H9 (cell line): ENCODE data around the gene FSIP2. TPM values are rescaled to one million over a fixed set of nuclear protein-coding genes. Genes with fewer than 3 reads are reported as not detected.

Experiments
- DNase-seq: peaks from one replicate; pipeline ENCODE4 v3.0.0-alpha.2; 2017
- H2AFZ ChIP-seq: one replicate; pipeline ENCODE4 v1.6.1; 2013; ENCODE audit warnings: mild to moderate bottlenecking, low read length, control low read depth, moderate library complexity
- H2AK5ac ChIP-seq: 2 replicates; pipeline ENCODE4 v1.6.1; 2013; ENCODE audit warnings: low read length, control low read depth, mixed read lengths; ENCODE audit not compliant: insufficient read length
- H2BK120ac ChIP-seq: one replicate; pipeline ENCODE4 v1.6.1; 2013; ENCODE audit warnings: low read depth, mild to moderate bottlenecking, low read length, control low read depth, inconsistent platforms; ENCODE audit not compliant: poor library complexity, severe bottlenecking
- H2BK12ac ChIP-seq: 2 replicates; pipeline ENCODE4 v1.6.1; 2013; ENCODE audit warnings: low read length, control low read depth, mixed read lengths, low read depth; ENCODE audit not compliant: insufficient read length
- H2BK15ac ChIP-seq: 2 replicates; pipeline ENCODE4 v1.6.1; 2013; ENCODE audit warnings: low read depth, low read length, control low read depth
- H2BK20ac ChIP-seq: one replicate; pipeline ENCODE4 v1.6.1; 2013; ENCODE audit warnings: low read depth, mild to moderate bottlenecking, low read length, control low read depth, inconsistent platforms; ENCODE audit not compliant: poor library complexity, severe bottlenecking
- H2BK5ac ChIP-seq: 2 replicates; pipeline ENCODE4 v1.6.1; 2013; ENCODE audit warnings: low read length, control low read depth, mixed read lengths; ENCODE audit not compliant: insufficient read length
- H3K14ac ChIP-seq: 2 replicates; pipeline ENCODE4 v1.6.1; 2013; ENCODE audit warnings: low read length, control low read depth; ENCODE audit not compliant: insufficient read depth
- H3K18ac ChIP-seq: 2 replicates; pipeline ENCODE4 v1.6.1; 2013; ENCODE audit warnings: low read depth, mild to moderate bottlenecking, mixed read lengths, low read length, control low read depth; ENCODE audit not compliant: insufficient read length
- H3K23ac ChIP-seq: 2 replicates; pipeline ENCODE4 v1.6.1; 2013; ENCODE audit warnings: low read length, control low read depth, mixed read lengths, low read depth; ENCODE audit not compliant: insufficient read length
- H3K23me2 ChIP-seq: 2 replicates; pipeline ENCODE4 v1.6.1; 2013; ENCODE audit warnings: low read depth, mild to moderate bottlenecking, mixed read lengths, low read length, control low read depth; ENCODE audit not compliant: insufficient read length, poor library complexity, severe bottlenecking
- H3K27ac ChIP-seq: 2 replicates; pipeline ENCODE4 v1.5.1; 2013; ENCODE audit warnings: low read length, control low read depth, mixed read lengths, low read depth; ENCODE audit not compliant: insufficient read length
- H3K27me3 ChIP-seq: 2 replicates; pipeline ENCODE4 v1.6.1; 2013; ENCODE audit warnings: low read length, control low read depth, inconsistent platforms; ENCODE audit not compliant: insufficient read depth
- H3K4ac ChIP-seq: 2 replicates; pipeline ENCODE4 v1.6.1; 2013; ENCODE audit warnings: low read depth, mild to moderate bottlenecking, control low read depth, inconsistent platforms, low read length, moderate library complexity
- H3K4me1 ChIP-seq: 2 replicates; pipeline ENCODE4 v1.6.1; 2013; ENCODE audit warnings: low read length, control low read depth, inconsistent platforms; ENCODE audit not compliant: insufficient read depth
- H3K4me2 ChIP-seq: 2 replicates; pipeline ENCODE4 v1.6.1; 2013; ENCODE audit warnings: low read length, control low read depth, mixed read lengths; ENCODE audit not compliant: insufficient read length, insufficient read depth
- H3K56ac ChIP-seq: 2 replicates; pipeline ENCODE4 v1.6.1; 2013; ENCODE audit warnings: low read depth, mild to moderate bottlenecking, mixed read lengths, low read length, control low read depth; ENCODE audit not compliant: insufficient read length
- H3K79me1 ChIP-seq: 2 replicates; pipeline ENCODE4 v1.6.1; 2013; ENCODE audit warnings: low read depth, mild to moderate bottlenecking, moderate library complexity, low read length, control low read depth, inconsistent platforms; ENCODE audit not compliant: insufficient read depth, poor library complexity, severe bottlenecking
- H3K79me2 ChIP-seq: 2 replicates; pipeline ENCODE4 v1.6.1; 2013; ENCODE audit warnings: low read length, control low read depth, inconsistent platforms; ENCODE audit not compliant: insufficient read depth
- H3K9ac ChIP-seq: 2 replicates; pipeline ENCODE4 v1.6.1; 2013; ENCODE audit warnings: low read length, control low read depth, mixed read lengths; ENCODE audit not compliant: insufficient read length; ENCODE audit errors: extremely low read depth
- H3K9me3 ChIP-seq: one replicate; pipeline ENCODE4 v1.6.1; 2013; ENCODE audit warnings: low read depth, low read length, inconsistent platforms; ENCODE audit not compliant: control insufficient read depth
- H3T11ph ChIP-seq: one replicate; pipeline ENCODE4 v1.6.1; 2013; ENCODE audit warnings: mild to moderate bottlenecking, low read length, control low read depth, inconsistent platforms
- H4K20me1 ChIP-seq: one replicate; pipeline ENCODE4 v1.6.1; 2013; ENCODE audit not compliant: control insufficient read depth, insufficient read length, insufficient read depth
- H4K5ac ChIP-seq: 2 replicates; pipeline ENCODE4 v1.6.1; 2013; ENCODE audit warnings: low read depth, mild to moderate bottlenecking, mixed read lengths, low read length, control low read depth; ENCODE audit not compliant: insufficient read length
- H4K8ac ChIP-seq: replicated peaks from 2 replicates; pipeline ENCODE4 v1.6.1; 2013; ENCODE audit warnings: low read length, control low read depth, mixed read lengths, low read depth; ENCODE audit not compliant: insufficient read length
- H4K91ac ChIP-seq: 2 replicates; pipeline ENCODE4 v1.6.1; 2013; ENCODE audit warnings: low read depth, mild to moderate bottlenecking, moderate library complexity, mixed read lengths, low read length, control low read depth; ENCODE audit not compliant: insufficient read length
- H3K27ac Mint-ChIP-seq, 3 experiments: 2 replicates in 2 of 3; 3 replicates in 1 of 3; pipeline ENCODE4 v1.8.0; 2020 to 2021; ENCODE audit warnings: mixed read lengths in 3 of 3, mild to moderate bottlenecking in 1 of 3, moderate library complexity in 1 of 3
- H3K27me3 Mint-ChIP-seq: 2 replicates; pipeline ENCODE4 v1.8.0; 2021; ENCODE audit warnings: low read depth, mild to moderate bottlenecking, moderate library complexity, mixed read lengths
- H3K36me3 Mint-ChIP-seq, 3 experiments: 2 replicates in 2 of 3; 3 replicates in 1 of 3; pipeline ENCODE4 v1.8.0; 2020 to 2021; ENCODE audit warnings: low read depth in 3 of 3, mixed read lengths in 3 of 3; ENCODE audit not compliant: insufficient read depth in 1 of 3
- H3K4me1 Mint-ChIP-seq, 2 experiments: 2 replicates each; pipeline ENCODE4 v1.8.0; 2020; ENCODE audit warnings: mixed read lengths in 2 of 2
- H3K4me3 Mint-ChIP-seq, 2 experiments: 2 replicates in 1 of 2; 3 replicates in 1 of 2; pipeline ENCODE4 v1.8.0; 2020 to 2021; ENCODE audit warnings: mild to moderate bottlenecking in 2 of 2, mixed read lengths in 2 of 2, moderate library complexity in 1 of 2
- H3K9me3 Mint-ChIP-seq, 2 experiments: 2 replicates in 1 of 2; 3 replicates in 1 of 2; pipeline ENCODE4 v1.8.0; 2020; ENCODE audit warnings: mild to moderate bottlenecking in 2 of 2, mixed read lengths in 2 of 2, moderate library complexity in 1 of 2
- CTCF ChIP-seq: fragments of 200-600 bp; sonication (generic); conservative IDR thresholded peaks from 3 replicates; pipeline ENCODE4 v1.8.0; 2021; ENCODE audit warnings: antibody characterized with exemption, mild to moderate bottlenecking
- total RNA-seq: library from RNA; stranded (reverse); gene quantifications from 2 replicates; pipeline ENCODE4 v1.2.1, GENCODE V29; 2021

FSIP2 gene
- total RNA-seq, 1 experiment from 2014 or later = 2.4 TPM

GRCh38 chr2:185757356-185757755 lies 18.8 kb downstream of the FSIP2 start:
- H2AK5ac ChIP-seq = no peak overlapping the region
- Mint-ChIP-seq H3K27me3 (no peaks in the 10 kb centered on the region), H3K4me3 (no peak overlapping the region), H3K27ac (no peak overlapping the region), H3K9me3 (no peaks in the 10 kb centered on the region), H3K4me1 (no peaks in the 10 kb centered on the region), H3K36me3 (no peaks in the 10 kb centered on the region; a peak in 1 of 7 replicates)
- H3K4ac ChIP-seq = no peak overlapping the region
- H4K20me1 ChIP-seq = no peaks in the 10 kb centered on the region
- no peaks in the 10 kb centered on the region for H3K4me1 ChIP-seq
- no peak overlapping the region for H2BK20ac ChIP-seq
- no peak overlapping the region for H4K8ac ChIP-seq
- H2AFZ ChIP-seq = no peak overlapping the region
- H3K14ac ChIP-seq = no peak overlapping the region
- no peak overlapping the region for H3K56ac ChIP-seq
- H3K9me3 ChIP-seq = no peaks in the 10 kb centered on the region
- no peak overlapping the region for H3T11ph ChIP-seq
- H3K4me2 ChIP-seq = no peak overlapping the region
- H3K27ac ChIP-seq = no peak overlapping the region
- no peak overlapping the region for H3K18ac ChIP-seq
- DNase-seq = no peak
- no peak overlapping the region for H3K23ac ChIP-seq
- H3K27me3 ChIP-seq = no peaks in the 10 kb centered on the region
- H3K23me2 ChIP-seq = no peaks in the 10 kb centered on the region
- H4K91ac ChIP-seq = no peak overlapping the region
- no peak overlapping the region for H3K9ac ChIP-seq
- no peak overlapping the region for H2BK12ac ChIP-seq
- H3K79me1 ChIP-seq = no peaks in the 10 kb centered on the region
- H4K5ac ChIP-seq = no peak overlapping the region
- H3K79me2 ChIP-seq = no peaks in the 10 kb centered on the region
- TF ChIP-seq CTCF = no peak
- H2BK5ac ChIP-seq = no peak overlapping the region
- H2BK15ac ChIP-seq = no peak overlapping the region
- no peak overlapping the region for H2BK120ac ChIP-seq
